ENCODE measurements around the gene MYO10.
"Not testable (repeated sequence)": the region's sequence is repeated elsewhere in the genome, so short reads cannot be mapped to it uniquely, and the experiment has no call there.

MYO10 gene

GRCh38 chr5:16936150-16936988, at the start of gene MYO10:
TSS of gene MYO10 (minus strand) at chr5:16936288. CDS start at chr5:16935808, 480 bp downstream.
- DNase-seq (ENCODE audit: low spot score) = peak; percentile 96

- DNase-seq (ENCODE audit: low spot score) = not testable (repeated sequence)
These were observed 49.2 kb upstream of the MYO10 start for GRCh38 chr5:16985304-16985703.

DNA sequence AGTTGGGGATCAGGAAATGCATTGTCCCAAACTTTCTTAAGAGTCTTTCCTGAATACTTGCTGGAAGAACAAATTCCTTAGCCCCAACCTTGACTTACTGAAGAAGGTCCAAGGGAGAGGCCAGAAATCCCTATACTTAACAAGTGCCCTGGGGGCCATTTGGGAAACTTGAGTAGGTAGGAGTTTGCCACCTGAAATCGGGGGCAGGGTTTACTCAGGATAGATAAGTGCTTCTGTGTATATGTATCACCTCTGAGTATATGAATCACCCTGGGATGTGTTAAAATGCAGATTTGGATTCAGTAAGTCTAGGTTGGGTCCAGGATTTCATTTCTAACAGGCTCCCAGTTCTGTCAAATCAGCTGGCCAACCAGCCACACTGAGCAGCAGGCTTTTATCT, 47.9 kb upstream of the MYO10 start:
- no peak for DNase-seq (ENCODE audit: low spot score)

- DNase-seq (ENCODE audit: low spot score) = no peak
These were observed 47.0 kb upstream of the MYO10 start for GRCh38 chr5:16983022-16983639.

DNA sequence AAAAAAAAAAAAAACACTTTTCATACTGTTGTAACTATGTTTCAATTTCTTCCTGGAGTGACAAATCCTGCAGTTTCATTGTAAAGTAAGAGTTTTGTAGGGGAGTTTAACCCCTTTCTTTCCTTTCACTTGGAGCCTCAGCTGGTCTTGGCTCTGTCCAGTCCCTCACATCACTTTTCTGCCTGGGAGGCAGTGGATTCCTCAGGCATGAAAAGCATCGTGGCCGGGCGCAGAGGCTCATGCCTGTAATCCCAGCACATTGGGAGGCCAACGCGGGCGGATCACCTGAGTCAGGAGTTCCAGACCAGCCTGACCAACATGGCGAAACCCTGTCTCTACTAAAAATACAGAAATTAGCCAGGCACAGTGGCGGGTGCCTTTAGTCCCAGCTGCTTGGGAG, 45.6 kb upstream of the MYO10 start:
- DNase-seq (ENCODE audit: low spot score) = no peak

DNA sequence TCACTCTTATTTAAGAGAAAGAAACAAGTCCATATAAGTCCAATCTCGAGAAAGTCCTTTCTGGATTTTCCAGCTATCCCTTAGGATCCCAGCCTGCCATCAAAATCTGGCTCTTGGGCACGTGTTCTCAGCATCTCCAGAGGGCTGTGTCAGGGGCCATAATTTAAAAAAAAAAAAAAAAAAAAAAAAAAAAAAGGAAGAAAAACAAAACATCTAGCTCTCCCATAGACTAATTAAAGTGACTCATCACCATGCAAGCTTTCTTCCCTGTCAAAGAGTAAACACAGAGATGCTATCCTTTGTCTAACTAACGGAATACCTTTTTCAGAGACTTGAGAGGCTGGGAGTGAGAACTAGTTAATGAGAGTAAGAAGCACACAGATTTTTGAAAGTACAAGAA, 44.9 kb upstream of the MYO10 start:
- DNase-seq (ENCODE audit: low spot score) = no peak

DNA sequence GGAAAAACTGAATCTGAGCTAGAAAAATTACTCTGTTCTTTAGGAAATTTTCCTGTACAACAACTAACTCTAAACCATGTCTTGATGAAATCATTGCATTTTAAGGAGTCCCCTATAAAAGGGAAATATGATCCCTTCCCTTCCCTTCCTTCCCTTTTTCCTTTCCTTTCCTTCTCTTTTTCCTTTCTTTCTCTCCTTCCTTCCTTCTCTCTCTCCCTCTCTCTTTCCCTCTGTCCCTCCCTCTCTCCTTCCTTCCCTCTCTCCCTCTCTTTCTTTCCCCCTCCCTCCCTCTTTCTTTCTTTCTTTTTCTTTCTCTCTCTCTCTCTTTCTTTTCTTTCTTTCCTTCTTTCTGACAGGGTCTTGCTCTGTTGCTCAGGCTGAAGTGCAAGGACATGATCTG, 42.2 kb upstream of the MYO10 start:
- no peak for DNase-seq (ENCODE audit: low spot score)

- no peak for DNase-seq (ENCODE audit: low spot score)
These were observed 40.5 kb upstream of the MYO10 start for GRCh38 chr5:16976625-16977008.

DNA sequence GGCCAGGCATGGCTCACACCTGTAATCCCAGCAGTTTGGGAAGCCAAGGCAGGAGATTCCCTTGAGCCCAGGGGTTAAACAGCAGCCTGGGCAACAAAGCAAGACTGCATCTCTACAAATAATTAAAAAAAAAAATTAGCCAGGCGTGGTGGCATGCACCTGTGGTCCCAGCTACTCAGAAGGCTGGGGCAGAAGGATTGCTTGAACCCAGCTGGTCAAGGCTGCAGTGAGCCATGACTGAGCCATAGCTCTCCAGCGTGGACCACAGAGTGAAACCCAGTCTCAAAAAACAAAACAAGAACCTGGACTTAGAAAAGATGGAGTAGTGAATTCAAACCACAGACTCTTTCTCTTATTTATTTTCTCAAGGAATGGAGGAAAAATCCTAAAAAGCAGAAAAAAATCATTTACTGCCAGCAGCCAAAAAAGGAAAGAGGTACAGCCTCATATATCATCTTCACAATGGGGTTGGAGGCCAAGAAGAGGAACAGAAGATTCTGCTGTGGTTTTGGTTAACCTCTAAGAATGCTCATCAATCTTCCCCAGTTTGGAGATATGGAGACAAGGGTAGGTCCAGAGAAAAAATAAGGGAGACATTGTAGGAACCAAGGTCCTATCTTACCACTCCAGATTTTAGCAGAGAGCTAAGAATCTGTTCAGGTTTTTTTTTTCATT, 40.0 kb upstream of the MYO10 start:
- DNase-seq (ENCODE audit: low spot score) = no peak

GRCh38 chr5:16974981-16975380, 38.9 kb upstream of the MYO10 start:
- no peak for DNase-seq (ENCODE audit: low spot score)

DNA sequence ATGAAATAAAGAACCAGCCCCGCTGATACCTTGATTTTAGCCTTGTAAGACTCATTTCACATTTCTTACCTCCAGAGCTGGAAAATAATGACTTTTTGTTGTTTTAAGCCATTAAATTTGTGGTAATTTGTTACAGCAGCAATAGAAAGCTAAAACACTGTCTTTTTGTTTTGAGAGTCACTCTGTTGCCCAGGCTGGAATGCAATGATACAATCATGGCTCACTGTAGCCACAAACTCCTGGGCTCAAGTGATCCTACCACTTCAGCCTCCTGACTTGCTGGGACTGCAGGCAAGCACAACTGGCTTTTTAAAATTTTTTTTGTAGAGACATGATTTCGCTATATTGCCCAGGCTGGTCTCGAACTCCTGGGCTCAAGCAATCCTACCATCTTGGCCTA, 34.7 kb upstream of the MYO10 start:
- DNase-seq (ENCODE audit: low spot score) = no peak

DNA sequence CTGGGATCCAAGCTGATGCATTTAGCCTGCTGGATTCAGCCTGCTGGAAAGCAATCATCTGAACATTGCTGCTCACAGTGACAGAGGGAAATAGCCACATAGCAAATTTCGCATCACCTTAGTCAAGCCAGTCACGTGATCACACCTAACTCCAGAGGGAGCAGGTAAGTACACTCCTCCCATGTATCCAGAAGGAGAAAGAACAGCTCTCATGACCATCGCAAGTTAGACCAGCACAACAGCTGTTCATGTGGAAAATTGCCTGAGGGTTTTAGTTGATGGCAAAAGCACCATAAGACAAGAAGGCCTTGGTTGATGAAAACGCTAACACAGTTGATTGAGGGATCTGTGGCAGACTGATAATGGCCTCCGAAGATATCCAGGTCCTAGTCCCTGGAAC, 34.2 kb upstream of the MYO10 start:
- DNase-seq (ENCODE audit: low spot score) = no peak

DNA sequence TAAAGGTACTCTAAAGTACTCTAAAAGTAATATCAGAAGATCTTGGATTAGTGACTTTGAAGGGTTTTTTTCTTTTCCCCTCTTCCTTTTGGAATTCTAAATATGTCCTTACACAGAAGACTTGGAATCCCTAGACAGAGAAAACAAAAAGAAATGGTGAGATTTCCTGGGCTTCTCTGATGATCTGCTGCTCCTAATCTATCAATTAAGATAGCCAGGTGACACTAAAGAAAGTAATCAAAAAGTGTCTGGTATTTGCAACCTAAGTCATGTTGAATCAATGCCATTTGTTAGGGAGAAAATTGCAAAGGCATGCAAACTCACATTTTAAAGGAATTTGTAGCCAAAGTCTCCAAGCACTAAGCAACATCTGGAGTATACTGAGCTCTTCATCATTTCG, 29.5 kb upstream of the MYO10 start:
- DNase-seq (ENCODE audit: low spot score) = no peak

- no peak for DNase-seq (ENCODE audit: low spot score)
These were observed 27.7 kb upstream of the MYO10 start for GRCh38 chr5:16963821-16964220.

GRCh38 chr5:16961131-16961530, 25.0 kb upstream of the MYO10 start:
- DNase-seq (ENCODE audit: low spot score) = no peak

- peak; percentile 77 for DNase-seq (ENCODE audit: low spot score)
These were observed 21.5 kb upstream of the MYO10 start for GRCh38 chr5:16957304-16958196.

DNA sequence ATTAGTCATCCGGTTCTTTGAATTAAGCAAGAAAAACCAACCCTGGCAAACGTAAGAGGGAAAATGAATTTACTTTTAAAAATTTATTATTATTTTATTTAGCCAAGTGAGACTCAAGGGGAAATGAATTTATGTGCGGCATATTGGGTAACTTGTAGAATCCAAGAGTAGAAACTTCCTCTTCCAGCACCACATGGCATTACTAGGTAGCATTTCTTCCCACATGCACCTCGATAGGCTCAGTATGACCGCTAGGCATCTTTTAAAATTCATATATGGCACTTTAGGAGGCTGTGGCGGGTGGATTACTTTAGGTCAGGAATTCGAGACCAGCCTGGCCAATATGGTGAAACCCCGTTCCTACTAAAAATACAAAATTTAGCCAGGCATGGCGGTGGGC, 17.6 kb upstream of the MYO10 start:
- no peak for DNase-seq (ENCODE audit: low spot score)

DNA sequence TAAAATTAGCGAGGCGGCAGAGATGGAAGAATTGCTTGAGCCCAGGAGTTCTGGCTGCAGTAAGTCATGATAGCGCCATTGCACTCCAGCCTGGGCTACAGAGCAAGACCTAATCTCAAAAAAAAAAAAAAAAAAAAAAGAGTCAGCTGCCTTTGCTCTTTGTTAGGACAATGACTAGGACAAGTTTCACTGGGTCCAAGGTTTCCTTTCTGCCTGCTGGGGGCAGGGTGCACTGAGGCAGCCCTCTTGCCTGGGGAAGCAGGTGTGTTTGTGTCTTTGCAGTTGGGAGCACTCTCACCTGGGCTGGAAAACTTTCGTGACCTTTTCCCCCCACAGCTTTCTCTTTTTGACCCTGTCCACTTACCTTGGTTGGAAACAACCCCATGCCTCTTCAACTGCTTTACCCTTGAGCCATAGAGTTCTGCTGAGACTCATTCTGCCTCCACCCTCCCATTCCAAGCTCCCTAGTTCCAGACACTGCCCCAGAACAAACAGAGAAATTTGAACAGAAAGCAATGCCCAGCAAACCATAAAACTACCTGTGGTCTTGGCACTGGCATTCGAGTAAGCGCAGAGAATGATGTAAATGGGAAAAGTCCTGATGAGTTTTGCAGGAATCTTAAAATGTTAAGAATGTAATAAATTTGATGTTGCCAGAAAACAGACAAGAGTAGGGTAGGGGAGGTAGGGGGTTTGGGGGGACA, 17.0 kb upstream of the MYO10 start:
- DNase-seq (ENCODE audit: low spot score) = no peak

- no peak for DNase-seq (ENCODE audit: low spot score)
These were observed 10.6 kb upstream of the MYO10 start for GRCh38 chr5:16946725-16947124.

DNA sequence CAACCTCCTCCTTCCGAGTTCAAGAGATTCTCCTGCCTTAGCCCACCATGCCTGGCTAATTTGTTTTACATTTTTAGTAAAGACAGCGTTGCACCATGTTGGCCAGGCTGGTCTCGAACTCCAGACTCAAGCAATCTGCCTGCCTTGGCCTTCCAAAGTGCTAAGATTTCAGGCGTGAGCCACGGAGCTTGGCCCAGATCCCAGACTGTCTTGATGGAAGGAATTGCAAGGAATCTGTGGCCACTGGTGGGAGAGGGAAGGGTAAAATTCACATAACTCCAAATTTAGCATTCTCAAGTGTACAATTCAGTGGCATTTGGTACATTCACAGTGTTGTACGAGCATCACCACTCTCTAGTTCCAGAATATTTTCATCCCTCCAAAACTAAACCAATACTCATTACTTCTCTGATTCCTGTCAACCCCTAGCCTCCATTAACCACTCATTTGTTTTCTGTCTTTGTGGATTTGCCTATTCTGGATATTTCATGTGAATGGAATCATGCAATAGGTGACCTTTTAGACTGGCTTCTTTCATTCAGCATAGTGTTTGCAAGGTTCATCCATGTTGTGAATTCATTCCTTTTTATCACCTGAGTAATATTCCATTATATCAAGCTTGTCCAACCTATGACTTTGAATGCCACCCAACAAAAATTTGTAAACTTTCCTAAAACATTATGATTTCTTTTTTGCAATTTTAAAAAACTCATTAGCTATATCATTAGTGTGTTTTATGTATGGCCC, 8.9 kb upstream of the MYO10 start:
- no peak for DNase-seq (ENCODE audit: low spot score)

All from AG08396 (cell line).